CD1c-positive myeloid dendritic cell (primary cell): ENCODE measurements around the gene GPER1.
"Not testable (repeated sequence)": the region's sequence is repeated elsewhere in the genome, so short reads cannot be mapped to it uniquely, and the experiment has no call there.

Experiments
- DNase-seq: peaks from one replicate; pipeline ENCODE4 v3.0.0-alpha.2; 2016; ENCODE audit errors: extremely low spot score

GPER1 gene

GRCh38 chr7:1087952-1088920 is at the start of gene GPER1:
TSS of gene GPER1 (plus strand) at chr7:1088113. CDS start at chr7:1091729, 3,616 bp downstream.
- DNase-seq = no peak

GRCh38 chr7:1040233-1040632 is 47.7 kb upstream of the GPER1 start:
- DNase-seq = not testable (repeated sequence)

GRCh38 chr7:1040790-1041189 is 47.1 kb upstream of the GPER1 start:
- no peak for DNase-seq

- DNase-seq = peak; percentile 43
Measured at GRCh38 chr7:1041551-1042491, 46.1 kb upstream of the GPER1 start.

- no peak for DNase-seq
Measured at GRCh38 chr7:1042492-1042833, 45.5 kb upstream of the GPER1 start.

- DNase-seq = peak; percentile 65
Measured at GRCh38 chr7:1043552-1044188, 44.2 kb upstream of the GPER1 start.

GRCh38 chr7:1044189-1045068 is 43.5 kb upstream of the GPER1 start, which contains the start of gene GPR146:
TSS of gene GPR146 (plus strand) at chr7:1044546. CDS start at chr7:1057516, 12,970 bp downstream.
- DNase-seq = peak; percentile 97

GRCh38 chr7:1045069-1046063 is 42.5 kb upstream of the GPER1 start:
- no peak for DNase-seq

GRCh38 chr7:1046722-1047679 is 40.9 kb upstream of the GPER1 start:
- DNase-seq = no peak

GRCh38 chr7:1049006-1049741 is 38.7 kb upstream of the GPER1 start:
- peak; percentile 70 for DNase-seq

GRCh38 chr7:1049801-1050200 is 38.1 kb upstream of the GPER1 start:
- DNase-seq = no peak

GRCh38 chr7:1050254-1050906 is 37.5 kb upstream of the GPER1 start:
- DNase-seq = no peak

GRCh38 chr7:1050956-1051690 is 36.8 kb upstream of the GPER1 start:
- no peak for DNase-seq

- DNase-seq = no peak
Measured at GRCh38 chr7:1052031-1052818, 35.7 kb upstream of the GPER1 start.

GRCh38 chr7:1053002-1053411 is 34.9 kb upstream of the GPER1 start:
- peak; percentile 61 for DNase-seq
